DMS53 treated with DMSO at 0.1 percent for 48 hours (cell line): Measurements from ENCODE around the gene ERO1A.
"Not testable (repeated sequence)": the region's sequence is repeated elsewhere in the genome, so short reads cannot be mapped to it uniquely, and the experiment has no call there.

Source experiments
- DNase-seq: peaks from one replicate; lab custom pipeline; 2025; ENCODE audit not compliant: unreplicated experiment; lab: John Stamatoyannopoulos, UW

The ERO1A gene, protein sequence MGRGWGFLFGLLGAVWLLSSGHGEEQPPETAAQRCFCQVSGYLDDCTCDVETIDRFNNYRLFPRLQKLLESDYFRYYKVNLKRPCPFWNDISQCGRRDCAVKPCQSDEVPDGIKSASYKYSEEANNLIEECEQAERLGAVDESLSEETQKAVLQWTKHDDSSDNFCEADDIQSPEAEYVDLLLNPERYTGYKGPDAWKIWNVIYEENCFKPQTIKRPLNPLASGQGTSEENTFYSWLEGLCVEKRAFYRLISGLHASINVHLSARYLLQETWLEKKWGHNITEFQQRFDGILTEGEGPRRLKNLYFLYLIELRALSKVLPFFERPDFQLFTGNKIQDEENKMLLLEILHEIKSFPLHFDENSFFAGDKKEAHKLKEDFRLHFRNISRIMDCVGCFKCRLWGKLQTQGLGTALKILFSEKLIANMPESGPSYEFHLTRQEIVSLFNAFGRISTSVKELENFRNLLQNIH

DNA sequence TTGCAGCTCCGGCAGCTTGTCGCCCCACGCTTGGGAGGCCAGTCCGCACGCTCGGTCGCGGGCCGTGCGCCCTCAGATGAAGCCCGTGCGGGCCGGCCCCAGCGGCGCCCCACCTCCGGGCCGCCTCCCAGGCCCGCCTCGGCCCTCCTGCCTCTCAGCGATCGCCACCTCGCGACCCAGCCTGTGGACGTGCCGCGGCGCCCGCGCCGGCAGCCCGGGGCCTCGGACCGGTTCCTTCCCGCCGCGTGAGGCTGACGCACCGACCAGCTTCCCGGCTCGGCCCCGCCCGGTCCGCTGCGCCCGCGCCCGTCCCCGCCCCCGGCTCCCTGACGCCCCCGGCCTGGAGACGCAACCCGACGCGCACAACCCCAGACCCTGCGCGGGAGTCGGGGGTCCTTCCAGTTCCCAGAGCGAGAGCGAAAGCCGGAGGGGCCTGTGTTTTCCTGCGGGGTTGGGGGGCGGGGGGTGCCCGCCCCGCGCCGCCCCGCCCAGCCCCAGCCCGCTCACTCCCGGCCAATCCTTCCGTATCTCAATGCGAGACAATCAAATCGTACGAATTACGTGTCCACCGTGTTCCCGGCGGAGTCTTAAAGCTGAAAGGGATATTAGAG is at the start of gene ERO1A:
Gene ERO1A, minus strand, starts transcription at position 78 of the 611 bp plus-strand sequence. Its CDS starts 77 bp downstream, at position 1.
- peak; percentile 40 for DNase-seq

DNA sequence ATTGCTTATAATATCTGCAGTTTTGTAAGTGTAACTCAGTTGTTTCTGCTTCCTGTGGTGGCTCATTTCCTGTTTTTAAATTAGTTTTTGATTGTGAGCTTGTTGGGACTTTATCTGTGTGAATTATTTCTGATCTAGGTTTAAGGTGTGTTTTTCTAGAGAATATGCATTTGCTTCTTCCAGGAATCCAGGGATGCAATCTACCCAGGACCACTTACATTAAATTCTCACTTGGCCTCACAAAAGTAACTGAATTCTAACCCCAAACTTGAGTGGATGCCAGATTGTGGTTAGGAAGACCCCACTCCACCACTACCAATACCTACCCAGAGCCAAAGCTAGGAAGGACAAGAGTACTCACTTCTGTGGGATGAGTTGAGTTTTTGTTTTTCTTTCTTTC is 46.5 kb upstream of the ERO1A start:
- no peak for DNase-seq

DNA sequence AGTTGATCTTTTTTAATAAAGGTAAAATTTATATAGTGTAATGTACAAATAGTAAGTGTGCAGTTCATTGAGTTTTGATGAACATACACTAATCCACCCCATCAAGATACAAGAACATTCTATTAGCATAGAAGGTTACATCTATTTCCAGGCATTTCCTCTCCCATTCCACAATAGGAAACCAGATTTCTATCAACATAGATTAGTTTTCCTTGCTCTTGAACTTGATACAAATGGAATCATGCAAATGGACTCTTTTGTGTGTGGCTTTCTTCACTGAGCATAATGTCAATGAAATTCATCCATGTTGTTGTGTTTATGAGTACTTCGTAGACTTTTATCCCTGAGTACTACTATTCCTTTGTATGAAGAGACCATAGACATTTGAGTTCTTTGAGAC is 45.4 kb upstream of the ERO1A start:
- no peak for DNase-seq

GRCh38 chr14:52738409-52738808 is 43.1 kb upstream of the ERO1A start:
- DNase-seq = no peak

- no peak for DNase-seq
These were observed 40.6 kb upstream of the ERO1A start for GRCh38 chr14:52735921-52736489.

DNA sequence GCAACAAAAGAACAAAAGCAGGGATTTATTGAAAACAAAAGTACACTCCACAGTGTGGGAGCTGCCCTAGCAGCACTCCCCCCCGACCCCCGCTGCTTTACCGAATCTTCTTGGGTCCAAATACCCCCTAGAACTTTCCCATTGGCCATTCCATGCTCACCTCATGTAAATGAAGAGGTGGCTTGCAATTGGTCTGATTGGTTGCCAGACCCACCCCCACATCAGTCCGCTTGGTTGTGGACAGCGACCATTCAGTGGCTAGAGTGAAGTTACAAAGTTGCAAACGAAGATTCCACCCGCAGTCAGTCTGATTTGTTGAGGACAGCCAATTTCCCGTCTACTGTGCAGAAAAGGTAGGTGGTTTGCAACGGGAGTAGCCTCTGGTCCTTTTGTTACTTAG is 38.5 kb upstream of the ERO1A start:
- DNase-seq = no peak

GRCh38 chr14:52730709-52731111 is 35.4 kb upstream of the ERO1A start:
- no peak for DNase-seq

GRCh38 chr14:52729925-52730708 is 34.8 kb upstream of the ERO1A start, which contains the start of gene STYX:
Gene STYX, plus strand, starts transcription at chr14:52730166. Its CDS starts 309 bp downstream, at chr14:52730475.
- peak; percentile 87 for DNase-seq

- no peak for DNase-seq
These were observed 34.2 kb upstream of the ERO1A start for GRCh38 chr14:52729585-52729924.

GRCh38 chr14:52729035-52729434 is 33.7 kb upstream of the ERO1A start:
- DNase-seq = not testable (repeated sequence)

- not testable (repeated sequence) for DNase-seq
These were observed 32.2 kb upstream of the ERO1A start for GRCh38 chr14:52727509-52727908.

GRCh38 chr14:52724360-52724644 is 28.9 kb upstream of the ERO1A start:
- DNase-seq = no peak

DNA sequence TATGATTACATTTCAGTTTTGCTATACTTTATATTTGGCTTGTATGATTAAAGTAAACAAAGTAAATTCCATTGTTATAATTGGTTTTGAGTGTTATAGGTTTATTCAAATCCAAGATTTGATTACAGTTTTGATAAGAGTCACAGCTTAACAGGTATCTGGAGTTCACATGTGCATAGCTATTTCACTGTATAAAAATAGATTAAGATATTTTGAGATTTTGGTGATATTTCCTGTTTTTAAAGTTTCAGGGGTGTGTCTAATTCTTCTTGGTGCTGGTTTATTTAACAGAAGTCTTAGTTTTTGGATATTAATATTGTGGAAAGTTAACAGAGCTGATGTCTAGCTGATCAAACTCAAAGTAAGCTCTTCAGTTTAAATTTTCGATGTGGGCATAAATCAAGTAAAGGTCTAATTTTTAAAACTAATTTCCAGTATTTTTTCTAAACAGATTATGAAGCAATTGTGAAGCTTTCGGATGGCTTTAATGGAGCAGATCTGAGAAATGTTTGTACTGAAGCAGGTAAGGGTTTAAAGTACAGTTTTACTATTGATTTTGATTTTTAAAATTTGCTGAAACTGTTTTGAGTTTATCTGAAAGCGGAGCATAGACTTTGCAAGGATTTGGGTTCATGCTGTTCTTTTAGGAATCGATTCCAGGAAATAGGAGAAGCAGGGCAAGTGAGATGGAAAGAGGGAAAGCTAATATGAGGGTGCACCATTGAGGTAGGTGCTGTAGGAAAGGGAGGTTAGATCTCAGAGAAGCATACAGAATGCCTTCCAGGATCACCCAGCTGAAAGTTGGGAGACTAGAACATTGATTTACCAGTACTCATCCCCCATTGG is 28.4 kb upstream of the ERO1A start:
- DNase-seq = no peak

DNA sequence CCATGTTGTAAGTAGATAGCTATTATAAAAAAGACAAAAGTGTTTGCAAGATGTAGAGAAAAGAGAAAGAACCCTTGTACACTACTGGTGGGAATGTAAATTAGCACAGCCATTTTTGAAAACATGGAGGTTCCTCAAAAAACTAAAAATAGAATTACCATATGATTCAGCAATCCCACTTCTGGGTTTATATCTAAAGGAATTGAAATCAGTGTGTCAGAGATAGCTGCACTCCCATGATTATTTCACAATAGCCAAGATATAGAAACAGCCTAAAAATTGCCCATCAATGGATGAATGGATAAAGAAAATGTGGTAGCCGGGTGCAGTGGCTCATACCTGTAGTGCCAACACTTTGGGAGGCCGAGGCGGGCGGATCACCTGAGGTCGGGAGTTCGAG is 20.8 kb upstream of the ERO1A start:
- DNase-seq = no peak

GRCh38 chr14:52711666-52712065 is 16.3 kb upstream of the ERO1A start:
- no peak for DNase-seq

- peak; percentile 72 for DNase-seq
These were observed 11.7 kb upstream of the ERO1A start, which contains the start of gene PSMC6 for GRCh38 chr14:52706724-52707706. Gene PSMC6, plus strand, starts transcription at chr14:52707200. Its CDS starts 20 bp downstream, at chr14:52707220.

GRCh38 chr14:52706286-52706685 is 10.9 kb upstream of the ERO1A start:
- no peak for DNase-seq

- DNase-seq = no peak
These were observed 8.3 kb upstream of the ERO1A start for GRCh38 chr14:52703664-52704063.

DNA sequence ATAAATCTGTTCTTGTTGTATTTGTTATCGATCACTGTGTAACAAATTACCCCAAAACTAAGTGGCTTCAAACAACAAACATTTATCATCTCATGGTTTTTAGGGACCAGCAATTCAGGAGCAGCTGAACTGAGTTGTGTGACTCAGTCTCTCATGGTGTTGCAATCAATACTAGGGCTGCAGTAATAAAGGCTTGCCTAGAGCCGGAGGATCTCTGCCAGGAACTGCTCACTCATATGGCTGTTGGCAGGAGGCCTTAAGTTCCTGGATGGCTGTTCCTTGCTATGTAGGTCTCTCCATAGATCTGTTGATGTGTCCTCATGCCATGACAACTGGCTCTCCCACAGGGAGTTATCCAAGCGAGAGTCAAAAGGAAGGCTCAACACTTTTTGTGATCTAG is 7.9 kb upstream of the ERO1A start:
- no peak for DNase-seq
